HG03175 (cell line): ENCODE data around the gene FAM204A.

Experiments
- ATAC-seq: cut with Tn5 transposase; IDR thresholded peaks from one replicate; pipeline ENCODE4 v1.9.1; 2021; ENCODE audit warnings: mild to moderate bottlenecking, moderate library complexity; ENCODE audit not compliant: unreplicated experiment

FAM204A gene

GRCh38 chr10:118253397-118253796, 88.7 kb downstream of the FAM204A start:
- no peak for ATAC-seq

- ATAC-seq, result no peak
Observed at GRCh38 chr10:118251791-118252190, 90.3 kb downstream of the FAM204A start.

GRCh38 chr10:118249714-118250113, 92.4 kb downstream of the FAM204A start:
- no peak for ATAC-seq
